ENCODE results near the gene TFAP2A.

Gene TFAP2A

GRCh38 chr6:10425975-10426780, 11.3 kb upstream of the TFAP2A start:
- DNase-seq (ENCODE audit: low read depth) = no peak

DNA sequence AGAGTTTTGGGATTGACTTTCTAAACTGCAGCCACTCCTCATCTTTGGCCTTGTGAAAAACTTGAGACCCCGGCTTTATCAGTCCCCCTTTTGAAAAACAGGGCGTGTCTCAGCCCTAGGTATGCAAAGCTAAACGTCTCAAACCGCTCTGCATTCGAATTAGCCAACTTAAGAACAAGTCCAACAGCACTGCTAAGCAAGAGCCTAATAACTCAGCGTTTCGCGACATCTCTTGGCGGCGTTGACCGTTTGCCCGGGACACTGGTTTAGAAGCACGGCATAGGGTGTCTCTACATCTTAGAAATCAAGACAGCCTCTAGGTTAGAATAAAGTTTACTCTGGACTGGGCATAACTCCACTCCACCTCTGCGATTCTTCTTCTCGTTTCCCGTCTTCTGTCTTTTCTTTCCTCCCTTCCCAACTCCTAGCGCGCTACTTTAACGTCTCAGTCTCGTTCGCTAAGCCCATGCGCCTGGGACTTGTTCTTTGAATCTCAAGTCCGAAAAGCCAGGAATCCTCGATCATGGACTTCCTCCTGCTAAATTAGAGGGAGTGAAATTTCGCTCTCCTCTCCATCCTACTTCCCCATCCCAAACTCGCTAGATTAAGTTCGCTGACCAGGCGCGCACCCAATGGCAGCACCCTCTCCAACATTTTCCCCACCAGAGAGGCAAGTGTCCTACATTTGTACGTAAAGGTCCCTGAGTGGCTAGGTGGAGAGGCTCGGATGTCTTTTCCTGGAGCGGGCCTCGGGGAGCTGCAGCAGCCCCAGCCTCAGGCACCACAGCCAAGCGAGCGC, 10.5 kb upstream of the TFAP2A start:
- no peak for DNase-seq (ENCODE audit: low read depth)

DNA sequence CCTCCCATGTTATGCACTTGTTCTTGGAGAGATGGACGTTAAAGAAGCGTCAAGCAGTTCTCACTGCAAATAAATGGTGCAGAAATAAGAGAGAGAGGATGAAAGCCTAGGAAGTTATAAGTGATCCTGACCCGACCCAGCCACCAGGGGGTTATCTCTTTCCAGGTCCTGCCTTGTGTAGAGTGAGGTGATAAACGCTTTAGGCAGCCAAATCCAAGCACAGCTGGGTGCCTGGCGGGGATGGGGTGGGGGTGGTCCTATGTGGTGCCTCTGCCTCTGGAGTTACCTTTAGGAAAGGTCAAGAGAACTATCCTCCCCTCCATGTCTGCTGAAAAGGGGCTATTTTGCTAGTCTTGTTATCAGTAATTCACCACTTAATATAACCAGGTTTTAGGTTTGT, 9.2 kb upstream of the TFAP2A start:
- no peak for DNase-seq (ENCODE audit: low read depth)

DNA sequence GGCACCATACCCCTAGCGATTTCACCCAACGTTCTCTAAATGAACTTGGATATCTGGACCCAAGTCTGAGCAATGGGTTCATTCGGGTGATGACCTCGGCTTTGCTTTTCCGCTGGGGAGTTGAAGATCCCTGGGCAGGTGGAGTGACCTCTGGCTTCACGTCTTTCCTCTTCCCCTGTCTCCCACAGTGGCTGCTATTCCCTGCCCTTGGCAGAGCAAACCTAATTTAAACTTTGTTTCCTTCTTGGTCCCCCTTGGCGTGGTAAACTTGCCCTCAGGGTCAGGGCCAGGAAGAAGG, 7.8 kb upstream of the TFAP2A start:
- no peak for DNase-seq (ENCODE audit: low read depth)

GRCh38 chr6:10421921-10422736, 7.3 kb upstream of the TFAP2A start:
- no peak for DNase-seq (ENCODE audit: low read depth)

GRCh38 chr6:10421158-10421920, 6.5 kb upstream of the TFAP2A start:
- no peak for DNase-seq (ENCODE audit: low read depth)

- no peak for DNase-seq (ENCODE audit: low read depth)
These were observed 5.8 kb upstream of the TFAP2A start for GRCh38 chr6:10420546-10421157.

DNA sequence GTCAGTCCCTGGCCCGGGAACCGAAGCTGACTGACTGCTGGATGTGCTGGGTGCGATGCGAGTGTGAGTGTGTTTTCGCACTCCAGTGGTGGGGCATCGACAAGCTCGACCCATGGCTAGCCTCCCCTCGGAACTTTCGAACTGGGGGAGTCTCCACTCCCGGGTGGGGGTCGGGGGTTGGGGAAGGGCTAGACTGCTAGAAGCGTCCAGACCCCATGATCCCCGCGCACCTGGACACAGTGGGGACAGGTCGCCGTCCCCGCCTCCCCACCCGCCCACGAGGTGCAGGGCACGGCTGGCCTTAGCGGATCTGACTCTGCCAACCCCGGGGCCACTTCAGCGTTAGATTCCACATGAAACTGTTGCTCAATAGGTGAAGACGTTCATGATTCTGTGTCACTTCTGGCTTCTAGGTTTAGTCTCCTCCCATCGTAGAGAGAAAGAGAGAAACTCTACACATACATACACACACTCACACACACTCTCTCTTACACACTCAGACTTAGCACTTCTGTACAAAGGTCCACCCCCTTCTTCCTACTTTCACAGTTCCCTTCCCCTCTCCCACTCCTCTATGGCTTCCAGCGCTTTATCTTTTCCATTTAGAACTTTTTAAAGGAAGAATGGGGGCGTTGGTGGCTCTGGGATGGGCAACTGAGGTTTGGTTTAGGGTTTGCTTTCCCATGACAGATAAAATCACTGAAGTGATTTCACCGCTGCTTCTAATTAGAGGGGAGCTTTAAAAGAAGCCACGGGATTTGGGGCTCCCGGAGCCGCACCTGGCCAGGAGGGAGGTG, 5.1 kb upstream of the TFAP2A start:
- no peak for DNase-seq (ENCODE audit: low read depth)

GRCh38 chr6:10418862-10419748, 4.2 kb upstream of the TFAP2A start:
- DNase-seq (ENCODE audit: low read depth) = no peak

DNA sequence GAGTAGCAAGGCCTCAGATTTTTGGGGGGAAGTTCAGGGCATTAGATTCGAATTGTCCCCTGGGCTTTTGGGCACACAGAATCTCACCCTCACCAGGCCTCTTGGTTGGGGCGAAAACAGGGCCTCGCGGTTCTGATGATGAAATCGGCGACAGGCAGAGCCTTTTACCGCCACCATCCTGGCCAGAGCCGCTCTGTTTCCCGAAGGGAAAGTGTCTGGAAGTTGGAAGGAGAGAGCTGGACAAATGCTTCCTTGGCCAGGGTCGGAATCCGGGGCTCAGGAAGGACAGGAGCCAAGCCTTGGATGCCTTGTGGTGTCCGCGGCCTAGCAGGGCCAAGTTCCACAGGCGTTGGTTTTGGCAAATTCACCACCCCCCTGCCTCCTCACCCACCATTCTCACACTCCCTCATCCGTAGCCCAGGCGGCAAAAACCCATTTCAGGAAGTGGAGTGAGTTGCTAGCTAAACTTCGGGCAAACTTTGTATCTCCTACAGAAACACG, 3.5 kb upstream of the TFAP2A start:
- DNase-seq (ENCODE audit: low read depth) = no peak

- no peak for DNase-seq (ENCODE audit: low read depth)
These were observed 2.8 kb upstream of the TFAP2A start for GRCh38 chr6:10417681-10418104.

DNA sequence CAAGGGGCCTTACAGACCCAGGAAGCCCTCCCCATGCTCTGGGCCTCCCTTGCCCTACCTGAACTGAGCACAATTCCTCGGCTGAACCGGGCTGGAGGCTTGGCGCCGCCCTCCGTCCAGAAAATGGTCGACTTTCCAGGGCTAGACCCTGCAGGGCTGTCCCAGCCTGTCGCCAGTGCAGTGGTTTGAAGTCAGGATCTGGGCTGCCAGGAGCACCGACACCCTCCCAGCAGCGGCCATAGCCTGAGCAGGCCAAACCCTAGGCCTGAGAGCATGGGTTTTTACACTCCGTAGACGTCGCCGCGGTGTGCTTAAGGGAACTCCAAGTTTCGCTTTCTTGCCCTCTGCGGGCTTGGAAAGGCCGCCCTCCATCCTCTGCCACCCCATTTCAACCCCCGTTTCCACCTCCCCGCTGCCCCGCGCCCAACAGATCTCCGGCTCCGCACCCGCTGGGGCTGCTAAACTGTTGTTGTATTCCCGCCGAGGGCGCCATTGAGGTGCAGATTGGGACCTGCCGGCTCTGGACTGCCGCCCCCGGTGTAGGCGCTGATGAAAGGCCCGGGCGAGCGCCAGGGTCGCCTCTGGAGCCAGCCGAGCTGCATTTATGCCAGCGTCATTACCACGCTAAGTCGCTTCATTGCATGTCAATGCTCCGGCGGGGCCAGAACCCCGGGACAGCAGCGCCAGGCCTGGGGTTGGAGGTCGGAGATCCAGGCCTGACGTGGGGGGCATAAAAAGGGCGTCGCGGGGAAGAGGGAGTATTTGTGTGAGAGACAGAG, 2.2 kb upstream of the TFAP2A start:
- no peak for DNase-seq (ENCODE audit: low read depth)

DNA sequence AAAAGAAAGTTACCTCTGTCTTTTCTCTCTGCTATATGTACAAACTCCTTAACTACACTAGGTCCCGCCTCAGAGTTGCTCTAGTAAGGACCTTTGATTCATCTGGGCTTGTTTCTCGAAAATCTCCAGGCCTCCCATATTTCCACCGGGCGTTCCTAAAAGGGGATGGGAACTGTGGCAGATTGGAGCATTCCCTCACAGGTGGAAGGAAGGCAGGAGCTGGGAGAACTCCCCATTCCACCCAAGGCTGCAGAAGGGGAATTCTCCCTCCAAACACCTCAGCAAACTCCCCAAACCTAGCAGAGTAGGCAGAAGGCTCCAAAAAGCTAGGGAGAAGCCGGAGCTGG, 1.6 kb upstream of the TFAP2A start:
- no peak for DNase-seq (ENCODE audit: low read depth)

- no peak for DNase-seq (ENCODE audit: low read depth)
These were observed 975 bp upstream of the TFAP2A start for GRCh38 chr6:10415617-10416480.

GRCh38 chr6:10413850-10414738, 780 bp downstream of the TFAP2A start:
- no peak for DNase-seq (ENCODE audit: low read depth)

DNA sequence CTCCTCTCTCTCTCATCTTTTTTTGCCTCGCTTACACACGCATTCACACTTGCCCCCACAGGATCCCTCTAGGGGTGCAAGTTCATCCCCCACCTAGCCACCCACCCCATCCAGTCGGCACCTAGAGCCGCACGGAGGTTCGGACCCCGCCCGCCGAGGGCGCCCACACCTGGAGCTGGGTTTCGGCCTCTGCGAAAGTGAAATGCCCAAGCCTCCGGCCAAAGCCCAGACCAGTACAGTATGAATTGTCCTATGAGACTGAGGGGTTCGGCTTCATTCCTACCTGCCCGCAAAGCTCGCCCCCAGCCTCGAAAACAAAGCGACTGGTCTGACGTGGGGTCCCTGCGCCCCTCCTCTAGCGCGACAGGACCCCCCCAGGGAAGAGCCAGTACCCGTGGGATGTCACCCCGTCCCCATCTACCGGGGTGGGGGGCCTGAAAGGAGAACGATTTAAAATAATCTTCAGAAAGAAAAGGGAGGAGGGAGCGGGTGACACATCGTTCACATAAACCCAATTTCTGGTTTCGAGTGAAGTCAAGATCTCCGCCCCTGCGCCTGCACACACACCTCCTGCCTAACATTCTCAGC, 1.5 kb downstream of the TFAP2A start:
- no peak for DNase-seq (ENCODE audit: low read depth)

Measured in CMK (cell line).